GM18519 (cell line): ENCODE data around the gene XAB2.

Experiments
- ATAC-seq: cut with Tn5 transposase; IDR thresholded peaks from one replicate; pipeline ENCODE4 v1.9.1; 2021; ENCODE audit warnings: mild to moderate bottlenecking, moderate library complexity; ENCODE audit not compliant: unreplicated experiment, low FRiP score

The XAB2 gene

GRCh38 chr19:7629347-7630054 lies at the start of gene XAB2, which contains the start of gene PET100:
Gene XAB2, minus strand, starts transcription at chr19:7629545. Its CDS starts 18 bp downstream, at chr19:7629527.
Gene PET100, plus strand, starts transcription at chr19:7629793. Its CDS starts 41 bp downstream, at chr19:7629834.
- ATAC-seq: peak; percentile 90

GRCh38 chr19:7677669-7678311 lies 48.4 kb upstream of the XAB2 start:
- no peak for ATAC-seq

DNA sequence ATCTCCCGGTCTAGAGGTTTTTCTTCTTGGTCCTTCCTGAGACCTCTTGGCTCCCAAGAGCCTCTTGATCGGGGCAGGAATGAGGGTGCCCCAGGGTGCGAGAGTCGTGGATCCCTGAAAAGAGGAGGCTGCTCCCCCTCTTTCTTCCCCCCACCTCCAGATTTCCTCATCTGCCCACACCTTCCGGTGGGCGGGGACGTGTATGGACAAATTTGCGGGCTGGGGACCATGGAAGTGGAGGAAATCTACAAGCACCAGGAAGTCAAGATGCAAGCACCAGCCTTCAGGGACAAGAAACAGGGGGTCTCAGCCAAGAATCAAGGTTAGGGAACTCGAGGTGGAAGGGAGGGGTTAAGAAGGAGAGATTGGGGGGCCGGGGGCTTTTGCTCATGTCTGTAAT lies 47.5 kb upstream of the XAB2 start, which contains the start of gene MCEMP1:
Gene MCEMP1, plus strand, starts transcription at position 237 of the 400 bp plus-strand sequence. Its CDS starts 31 bp downstream, at position 268.
- no peak for ATAC-seq

- no peak for ATAC-seq
Observed at GRCh38 chr19:7676376-7676775, 47.0 kb upstream of the XAB2 start.

GRCh38 chr19:7674010-7675005 lies 45.0 kb upstream of the XAB2 start:
- no peak for ATAC-seq

DNA sequence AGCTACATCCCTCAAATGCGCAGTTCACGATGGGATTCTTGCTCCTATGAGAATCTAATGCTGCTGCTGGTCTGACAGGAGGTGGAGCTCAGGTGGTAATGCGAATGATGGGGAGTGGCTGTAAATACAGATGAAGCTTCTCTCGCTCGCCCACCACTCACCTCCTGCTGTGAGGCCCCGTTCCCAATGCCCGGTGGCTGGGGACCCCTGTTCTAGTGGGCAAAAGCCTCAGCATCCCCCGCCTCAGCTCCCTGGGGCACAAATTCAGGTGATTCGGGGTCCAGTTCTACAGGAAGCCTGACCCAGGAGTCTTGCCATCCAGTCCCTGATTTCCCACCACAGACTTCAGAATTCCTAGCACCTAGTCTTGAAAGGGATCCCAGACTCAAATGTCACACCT lies 43.2 kb upstream of the XAB2 start:
- no peak for ATAC-seq

- no peak for ATAC-seq
Observed at GRCh38 chr19:7670790-7671189, 41.4 kb upstream of the XAB2 start.

GRCh38 chr19:7670150-7670783 lies 40.9 kb upstream of the XAB2 start:
- no peak for ATAC-seq

GRCh38 chr19:7669641-7670040 lies 40.3 kb upstream of the XAB2 start:
- no peak for ATAC-seq

DNA sequence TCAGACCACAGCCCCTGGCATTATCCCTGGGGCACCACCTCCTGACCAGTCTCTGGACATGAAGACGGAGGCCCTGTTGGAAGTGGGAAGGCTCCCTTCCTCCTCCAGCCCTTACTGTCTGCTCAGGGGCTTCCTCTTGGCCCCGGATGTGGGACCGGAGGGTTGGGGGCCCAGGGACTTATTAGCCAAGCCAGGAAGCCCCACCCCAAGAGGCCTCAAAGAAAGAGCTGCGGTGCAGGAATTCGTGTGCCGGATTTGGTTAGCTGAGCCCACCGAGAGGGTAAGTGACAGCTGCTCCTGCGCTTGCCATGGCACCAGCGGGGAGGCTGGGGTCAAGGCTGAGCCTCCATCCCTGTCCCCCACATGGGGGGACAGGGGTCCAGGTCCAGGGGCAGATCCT lies 39.5 kb upstream of the XAB2 start, which contains the start of gene RETN:
Gene RETN, plus strand, starts transcription at position 208 of the 400 bp plus-strand sequence. CDS start 278 bp downstream, outside the sequence.
- ATAC-seq: no peak

DNA sequence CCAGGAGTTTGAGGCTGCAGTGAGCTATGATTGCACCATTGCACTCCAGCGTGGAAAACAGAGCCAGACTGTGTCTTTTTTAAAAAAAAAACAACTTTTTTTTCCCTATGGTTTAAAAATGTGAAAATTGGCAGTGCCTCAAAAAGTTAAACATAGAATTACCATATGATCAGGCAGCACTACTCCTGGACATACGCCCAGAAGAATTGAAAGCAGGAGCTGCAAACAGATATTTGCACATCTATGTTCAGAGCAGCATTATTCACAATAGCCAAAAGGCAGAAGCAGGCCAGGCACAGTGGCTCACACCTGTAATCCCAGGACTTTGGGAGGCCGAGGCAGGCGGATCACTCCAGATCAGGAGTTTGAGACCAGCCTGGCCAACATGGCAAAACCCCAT lies 35.7 kb upstream of the XAB2 start:
- ATAC-seq: no peak

- no peak for ATAC-seq
Observed at GRCh38 chr19:7663706-7664105, 34.4 kb upstream of the XAB2 start.

- ATAC-seq: no peak
Observed at GRCh38 chr19:7662657-7663056, 33.3 kb upstream of the XAB2 start.

- ATAC-seq: no peak
Observed at GRCh38 chr19:7661744-7662538, 32.6 kb upstream of the XAB2 start.

DNA sequence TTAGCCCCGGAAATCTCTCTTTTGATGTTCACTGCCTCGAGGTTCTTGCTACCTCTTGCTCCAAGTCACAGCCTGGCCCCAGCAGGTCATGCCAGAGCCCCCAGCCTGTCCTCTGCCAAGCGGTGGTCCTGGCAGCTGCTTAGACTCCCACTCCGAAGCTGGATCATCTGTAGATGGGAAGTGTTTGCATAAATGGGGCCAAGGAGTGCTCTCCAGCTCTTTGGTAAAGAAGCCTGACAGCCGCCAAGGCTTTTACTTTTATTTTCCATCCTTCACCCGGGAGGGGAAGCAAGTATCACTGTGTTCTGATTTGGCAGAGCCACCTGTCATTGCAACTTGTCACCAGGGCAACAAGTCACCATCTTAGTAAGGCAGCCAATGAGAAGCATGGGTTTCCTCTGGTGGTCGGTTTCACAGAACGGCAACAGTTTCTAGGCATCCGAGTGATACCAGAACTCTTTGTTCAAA lies 28.9 kb upstream of the XAB2 start:
- peak; percentile 67 for ATAC-seq

GRCh38 chr19:7657131-7657751 lies 27.9 kb upstream of the XAB2 start:
- ATAC-seq: no peak

GRCh38 chr19:7655581-7655980 lies 26.2 kb upstream of the XAB2 start:
- no peak for ATAC-seq

DNA sequence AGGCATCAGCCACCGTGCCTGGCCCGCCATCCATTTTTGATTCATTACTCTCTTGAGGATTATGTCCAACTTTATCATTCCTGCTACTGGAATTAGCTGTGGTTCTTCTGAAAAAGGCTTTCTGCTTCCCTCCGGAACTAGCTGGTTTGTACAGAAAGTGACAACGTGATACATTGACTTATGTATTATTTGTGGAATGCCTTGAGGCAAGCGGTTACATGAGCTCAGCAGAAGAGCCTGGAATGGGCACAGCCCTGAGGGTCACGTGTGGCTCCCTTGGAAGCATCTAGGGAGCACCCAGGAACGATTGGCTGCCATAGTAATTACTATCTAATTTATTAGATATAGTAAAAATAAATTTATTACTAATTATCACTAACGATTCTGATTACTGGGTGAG lies 25.1 kb upstream of the XAB2 start:
- no peak for ATAC-seq
